Stimulated activated CD8-positive, alpha-beta memory T cell treated with anti-CD3 and anti-CD28 coated beads, Interleukin-15, amount 100 ng/mL, for 1 hour (primary cell): ENCODE results near the gene ECI1.
"Not testable (repeated sequence)": the region's sequence is repeated elsewhere in the genome, so short reads cannot be mapped to it uniquely, and the experiment has no call there.

Source experiments
- DNase-seq: peaks from one replicate; pipeline ENCODE4 v3.0.0-alpha.2; 2020; ENCODE audit warnings: low read depth

Gene ECI1

GRCh38 chr16:2252806-2253148 is 1.4 kb upstream of the ECI1 start:
- no peak for DNase-seq

- DNase-seq: no peak
These were observed 613 bp downstream of the ECI1 start for GRCh38 chr16:2250652-2251295.

DNA sequence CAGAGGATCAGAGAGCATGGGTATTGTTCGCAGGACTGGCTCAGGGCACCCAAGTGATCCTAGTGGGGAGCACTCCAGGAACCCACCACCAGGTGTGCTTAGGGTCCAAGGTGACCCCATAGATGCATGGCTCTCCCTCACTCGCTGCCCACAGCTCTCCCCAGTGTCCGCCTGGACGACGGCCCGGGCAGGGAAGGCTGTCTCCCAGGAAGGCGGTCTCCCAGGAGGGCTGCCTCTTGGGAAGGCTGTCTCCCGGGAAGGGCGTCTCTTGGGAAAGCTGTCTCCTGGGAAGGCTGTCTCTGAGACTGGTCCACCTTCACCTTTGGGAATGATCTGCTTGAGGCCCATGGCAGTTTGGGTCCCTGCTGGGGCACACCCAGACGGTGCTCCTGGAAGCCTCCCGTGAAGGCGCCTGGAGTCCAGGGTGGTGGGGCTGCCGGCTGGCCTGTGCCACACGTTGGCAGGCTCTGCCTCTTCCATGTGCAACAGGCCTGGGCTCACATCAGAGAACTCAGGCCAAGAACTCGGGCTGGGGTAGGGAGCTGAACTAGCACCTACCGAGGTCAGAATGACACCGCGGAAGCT is 5.0 kb downstream of the ECI1 start:
- DNase-seq: no peak

DNA sequence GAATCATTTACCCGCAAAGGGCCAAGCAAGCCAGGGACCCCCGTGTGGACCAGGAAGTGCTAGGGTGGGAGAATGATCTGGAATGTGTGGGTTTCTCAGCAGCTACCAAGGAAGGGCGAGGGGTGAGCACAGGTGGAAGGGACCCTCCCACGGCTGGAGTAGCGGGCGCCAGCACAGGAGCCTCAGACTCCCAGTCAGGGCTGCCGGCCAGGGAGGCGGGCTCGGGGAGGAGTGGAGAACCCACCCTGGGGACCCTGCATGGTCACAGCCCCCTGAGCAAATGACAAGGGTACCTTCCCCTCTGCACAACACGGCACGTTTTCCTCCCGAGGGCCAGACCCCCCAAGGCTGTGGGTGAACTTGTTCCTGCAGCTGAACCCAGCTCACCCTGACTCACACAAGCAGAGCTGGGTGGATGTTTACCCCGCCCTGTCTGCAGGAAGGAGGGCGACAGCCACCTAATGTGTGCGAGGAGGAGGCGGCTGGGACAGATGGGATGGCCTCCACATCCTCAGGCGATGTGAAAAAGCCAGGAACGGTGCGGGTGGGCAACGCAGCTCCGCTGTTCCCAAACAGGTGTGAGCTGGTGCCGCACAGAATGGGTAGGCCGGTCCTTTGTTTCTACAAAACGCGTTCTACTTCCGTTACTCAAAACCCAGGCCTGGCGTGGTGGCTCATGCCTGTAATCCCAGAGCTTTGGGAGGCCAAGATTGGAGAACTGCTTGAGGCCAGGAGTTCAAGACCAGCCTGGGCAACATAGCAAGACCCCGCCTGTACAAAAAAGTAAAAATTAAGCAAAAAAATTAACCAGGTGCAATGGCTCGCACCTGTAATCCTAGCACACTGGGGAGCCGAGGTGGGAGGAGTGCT is 6.2 kb downstream of the ECI1 start:
- no peak for DNase-seq

- DNase-seq: no peak
These were observed 7.1 kb downstream of the ECI1 start for GRCh38 chr16:2244301-2244700.

GRCh38 chr16:2243781-2244180 is 7.6 kb downstream of the ECI1 start:
- no peak for DNase-seq

- no peak for DNase-seq
These were observed 8.3 kb downstream of the ECI1 start for GRCh38 chr16:2243031-2243528.

GRCh38 chr16:2242598-2242997 is 8.8 kb downstream of the ECI1 start:
- DNase-seq: no peak

DNA sequence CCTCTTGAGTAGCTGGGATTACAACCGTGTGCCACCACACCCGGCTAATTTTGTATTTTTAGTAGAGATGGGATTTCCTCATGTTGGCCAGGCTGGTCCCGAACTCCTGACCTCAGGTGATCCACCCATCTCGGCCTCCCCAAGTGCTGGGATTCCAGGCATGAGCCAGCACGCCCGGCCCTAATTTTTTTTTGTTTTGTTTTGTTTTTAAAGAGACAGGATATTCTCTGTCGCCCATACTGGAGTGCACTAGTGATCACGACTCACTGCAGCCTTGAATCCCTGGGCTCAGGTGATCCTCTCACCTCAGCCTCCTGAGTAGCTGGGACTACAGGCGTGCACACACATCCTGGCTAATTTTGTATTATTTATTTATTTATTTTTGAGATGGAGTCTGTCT is 11.1 kb downstream of the ECI1 start:
- DNase-seq: not testable (repeated sequence)

DNA sequence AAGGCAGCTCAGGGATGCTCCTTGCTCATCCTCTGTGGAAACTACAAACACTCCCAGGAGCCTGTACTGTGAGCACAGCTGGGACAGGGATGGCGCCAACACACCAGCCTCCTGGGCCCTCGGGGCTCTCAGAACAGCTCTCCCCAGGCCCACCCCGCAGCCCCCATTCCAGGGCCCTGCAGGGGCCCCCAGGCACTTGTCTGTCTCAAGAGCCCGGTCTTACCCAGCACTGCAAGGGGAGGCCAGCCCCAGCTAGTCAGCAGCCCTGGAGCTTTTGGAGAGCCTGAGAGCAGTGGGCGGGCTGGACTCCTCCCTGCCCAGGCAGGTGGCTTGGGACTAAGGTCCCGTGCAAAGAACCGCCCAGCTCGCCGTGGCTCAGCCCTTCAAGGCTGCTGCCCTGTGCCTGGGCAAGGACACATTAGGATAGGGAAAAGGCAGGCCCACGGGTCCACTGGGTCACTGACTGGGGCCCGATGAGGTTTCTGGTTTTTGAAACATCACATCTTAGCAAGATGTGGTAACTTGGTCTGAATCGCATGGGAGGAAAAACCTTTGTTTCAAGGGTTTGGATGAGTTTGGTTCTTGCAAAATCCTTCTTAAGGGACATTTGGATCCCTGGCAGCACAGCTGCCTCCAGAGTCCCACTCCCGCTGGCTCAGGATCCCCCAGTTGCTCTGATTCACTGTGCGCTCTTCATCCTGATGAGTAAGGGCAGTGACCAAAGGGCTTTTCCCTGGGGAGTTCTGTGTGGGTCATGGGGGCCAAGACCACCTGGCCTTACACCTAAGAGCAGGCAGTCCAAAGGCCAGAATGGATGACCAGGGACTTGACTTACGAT is 12.3 kb downstream of the ECI1 start:
- DNase-seq: no peak

- DNase-seq: no peak
These were observed 13.1 kb downstream of the ECI1 start for GRCh38 chr16:2238150-2238837.

DNA sequence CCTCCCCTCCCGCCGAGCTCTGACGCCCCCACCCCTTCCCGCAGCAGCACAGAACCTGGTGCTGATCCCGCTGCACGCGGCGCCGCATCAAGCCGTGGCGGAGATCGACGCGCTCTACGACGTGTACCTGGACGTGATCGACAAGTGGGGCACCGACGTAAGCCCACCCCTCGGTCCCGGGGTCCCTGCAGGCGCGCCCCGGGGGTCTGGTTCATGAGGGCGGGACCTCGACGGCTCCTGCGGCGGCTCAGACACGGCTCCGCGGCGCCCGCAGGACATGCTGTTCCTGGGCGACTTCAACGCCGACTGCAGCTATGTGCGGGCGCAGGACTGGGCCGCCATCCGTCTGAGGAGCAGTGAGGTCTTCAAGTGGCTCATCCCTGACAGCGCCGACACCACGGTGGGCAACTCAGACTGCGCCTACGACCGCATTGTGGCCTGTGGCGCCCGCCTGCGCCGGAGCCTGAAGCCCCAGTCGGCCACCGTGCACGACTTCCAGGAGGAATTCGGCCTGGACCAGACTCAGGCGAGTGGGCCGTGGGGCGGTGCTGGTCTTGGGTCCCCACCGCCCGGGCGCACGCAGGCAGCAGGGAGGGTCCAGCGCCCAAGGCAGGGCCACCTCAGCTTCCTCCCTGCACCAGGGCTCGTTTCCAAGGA is 13.8 kb downstream of the ECI1 start:
- no peak for DNase-seq

GRCh38 chr16:2237102-2237482 is 14.3 kb downstream of the ECI1 start:
- DNase-seq: no peak

DNA sequence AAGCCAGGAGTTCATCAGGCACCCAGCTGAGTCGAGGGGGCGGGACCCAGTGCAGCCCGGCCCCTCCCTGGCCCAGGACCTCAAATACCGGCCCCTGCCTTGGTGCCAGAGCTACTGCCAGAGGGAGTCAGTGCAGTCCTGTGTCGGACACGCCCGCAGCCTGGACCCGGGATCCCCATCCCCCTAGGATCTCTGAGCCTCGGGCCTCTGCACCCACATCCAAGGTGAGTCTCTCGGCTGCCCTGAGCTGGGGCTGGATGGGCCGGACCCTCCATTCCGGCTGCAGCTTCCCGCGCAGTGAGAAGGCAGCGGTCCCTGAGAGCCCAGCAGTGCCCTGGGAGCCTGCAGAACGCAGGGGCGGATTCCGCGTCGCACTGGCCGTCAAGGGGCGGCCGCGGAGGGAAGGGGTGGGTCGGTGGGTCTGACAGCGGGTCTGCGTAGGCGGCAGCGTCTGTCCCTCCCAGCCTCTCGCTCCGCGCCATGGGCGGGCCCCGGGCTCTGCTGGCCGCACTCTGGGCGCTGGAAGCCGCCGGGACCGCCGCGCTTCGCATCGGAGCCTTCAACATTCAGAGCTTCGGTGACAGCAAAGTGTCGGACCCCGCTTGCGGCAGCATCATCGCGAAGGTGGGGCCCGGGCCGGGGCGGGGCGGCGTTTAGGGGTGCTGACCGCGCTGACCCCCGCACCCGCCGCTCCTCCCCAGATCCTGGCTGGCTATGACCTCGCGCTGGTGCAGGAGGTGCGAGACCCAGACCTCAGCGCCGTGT is 14.9 kb downstream of the ECI1 start, which contains the start of gene DNASE1L2:
Gene DNASE1L2, plus strand, starts transcription at position 108 of the 765 bp plus-strand sequence. Its CDS starts 373 bp downstream, at position 481.
- no peak for DNase-seq

- no peak for DNase-seq
These were observed 15.6 kb downstream of the ECI1 start for GRCh38 chr16:2235695-2236336.

DNA sequence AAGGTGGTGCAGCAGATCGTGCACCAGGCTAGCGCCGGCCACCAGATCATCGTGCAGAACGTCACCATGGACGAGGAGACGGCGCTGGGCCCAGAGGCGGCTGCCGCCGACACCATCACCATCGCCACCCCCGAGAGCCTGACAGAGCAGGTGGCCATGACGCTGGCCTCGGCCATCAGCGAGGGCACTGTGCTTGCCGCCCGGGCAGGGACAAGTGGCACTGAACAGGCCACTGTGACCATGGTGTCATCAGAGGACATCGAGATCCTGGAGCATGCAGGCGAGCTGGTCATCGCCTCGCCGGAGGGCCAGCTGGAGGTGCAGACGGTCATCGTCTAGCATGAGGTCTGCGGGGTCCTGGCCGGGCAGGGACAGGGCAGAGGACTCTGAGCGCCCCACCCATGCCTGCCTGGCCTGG is 16.1 kb downstream of the ECI1 start:
- DNase-seq: no peak

DNA sequence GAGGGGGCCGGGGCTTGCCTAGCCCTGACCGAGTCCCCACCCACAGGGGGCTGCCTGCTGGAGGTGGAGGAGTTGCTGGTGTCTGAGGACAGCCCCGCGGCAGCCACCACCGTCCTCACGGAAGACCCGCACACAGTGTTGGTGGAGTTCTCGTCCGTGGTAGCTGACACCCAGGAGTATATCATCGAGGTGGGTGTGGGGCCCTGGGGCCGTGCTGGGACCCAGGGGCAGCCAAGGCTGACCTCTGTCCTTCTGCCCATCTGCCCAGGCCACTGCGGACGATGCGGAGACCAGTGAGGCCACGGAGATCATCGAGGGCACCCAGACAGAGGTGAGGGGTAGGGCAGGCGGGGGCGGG is 16.6 kb downstream of the ECI1 start:
- no peak for DNase-seq

GRCh38 chr16:2233872-2234812 is 17.2 kb downstream of the ECI1 start:
- DNase-seq: no peak
